HCT116 (cell line): ENCODE data around the gene ZNF490. TPM values are rescaled to one million over a fixed set of nuclear protein-coding genes. Genes with fewer than 3 reads are reported as not detected.

ENCODE experiments used
- ATAC-seq: fragments of 200-7000 bp; cut with Tn5 transposase; 2 replicates; pipeline ENCODE4 v1.9.1; 2020; ENCODE audit warnings: mild to moderate bottlenecking, moderate library complexity
- BruUV-seq: library from RNA; stranded (reverse); fragments of 400-500 nt; replicated peaks from 2 replicates; lab custom pipeline; 2021; lab: Mats Ljungman, UMichigan
- CTCF ChIA-PET: fragments of 300-600 bp; sonication (Branson Sonifier 250); formaldehyde crosslinking; loops from one replicate; lab custom pipeline; 2021; ENCODE audit warnings: antibody characterized with exemption; lab: Charles Lee
- POLR2A ChIA-PET: fragments of 300-600, 350-600 bp; sonication (Branson Sonifier 250); formaldehyde crosslinking; loops from one replicate; lab custom pipeline; 2021; ENCODE audit warnings: antibody characterized with exemption; lab: Charles Lee
- RAD21 ChIA-PET, 2 experiments: fragments of 300-600 bp; sonication (Branson Sonifier 250); formaldehyde crosslinking; loops; one replicate each; lab custom pipeline; 2023; ENCODE audit warnings: low total read pairs in 2 of 2; ENCODE audit not compliant: uncharacterized antibody in 2 of 2, unreplicated experiment in 2 of 2, low non-redundant PET in 1 of 2; lab: Charles Lee
- DNase-seq: peaks from one replicate; pipeline ENCODE4 v3.0.0-alpha.2; 2010; ENCODE audit warnings: low read depth, low spot score
- H2AFZ ChIP-seq: fragments of 200-600 bp; shearing (Covaris generic), sonication (generic); 2 replicates; pipeline ENCODE4 v1.6.1; 2017; ENCODE audit warnings: low read depth, mixed run types, mixed read lengths, antibody characterized with exemption, low read length; ENCODE audit not compliant: poor library complexity, severe bottlenecking
- H3K27ac ChIP-seq: 2 replicates; pipeline ENCODE4 v1.5.1; 2012; ENCODE audit warnings: low read depth, low read length
- H3K27me3 ChIP-seq: fragments of 200-600 bp; sonication (generic); 2 replicates; pipeline ENCODE4 v1.6.1; 2016; ENCODE audit warnings: mixed run types, low read length, mixed read lengths; ENCODE audit not compliant: insufficient read depth
- H3K36me3 ChIP-seq, 2 experiments: fragments of 200-500 bp in 1 of 2; fragments of 200-600 bp in 1 of 2; sonication (Bioruptor generic) in 1 of 2; sonication (generic) in 1 of 2; 2 replicates each; pipeline versions ENCODE4 v1.5.1 to v1.6.1; 2014 to 2016; ENCODE audit warnings: low read length in 2 of 2, inconsistent platforms in 1 of 2, mixed read lengths in 1 of 2, mixed run types in 1 of 2; ENCODE audit not compliant: insufficient read depth in 2 of 2, control insufficient read depth in 1 of 2
- H3K4me1 ChIP-seq, 2 experiments: fragments of 200-600 bp in 1 of 2; sonication (generic) in 1 of 2; 2 replicates each; pipeline versions ENCODE4 v1.5.1 to v1.6.1; 2012 to 2017; ENCODE audit warnings: low read length in 2 of 2, inconsistent platforms in 1 of 2, mild to moderate bottlenecking in 1 of 2, mixed read lengths in 1 of 2, mixed run types in 1 of 2, moderate library complexity in 1 of 2; ENCODE audit not compliant: insufficient read depth in 2 of 2, control insufficient read depth in 1 of 2
- H3K4me2 ChIP-seq: fragments of 200-600 bp; sonication (generic); 2 replicates; pipeline ENCODE4 v1.6.1; 2017; ENCODE audit warnings: mixed run types, low read length, mixed read lengths
- H3K4me3 ChIP-seq, 2 experiments: fragments of 200-600 bp in 1 of 2; sonication (generic) in 1 of 2; replicated peaks in 1 of 2; 2 replicates each; pipeline ENCODE4 v1.5.1; 2011 to 2016; ENCODE audit warnings: low read length in 2 of 2, control low read depth in 1 of 2, low read depth in 1 of 2, mild to moderate bottlenecking in 1 of 2, mixed read lengths in 1 of 2, mixed run types in 1 of 2
- H3K79me2 ChIP-seq: fragments of 200-600 bp; sonication (generic); 2 replicates; pipeline ENCODE4 v1.6.1; 2017; ENCODE audit warnings: mild to moderate bottlenecking, mixed run types, low read length, moderate library complexity, mixed read lengths; ENCODE audit not compliant: insufficient read depth
- H3K9ac ChIP-seq: fragments of 200-600 bp; sonication (generic); 2 replicates; pipeline ENCODE4 v1.6.1; 2016; ENCODE audit warnings: low read length, mixed read lengths
- H3K9me2 ChIP-seq: fragments of 200-600 bp; sonication (generic), shearing (Covaris generic); 2 replicates; pipeline ENCODE4 v1.6.1; 2017; ENCODE audit warnings: mixed run types, mild to moderate bottlenecking, moderate library complexity; ENCODE audit not compliant: insufficient read depth
- H3K9me3 ChIP-seq, 2 experiments: fragments of 200-500 bp in 1 of 2; fragments of 200-600 bp in 1 of 2; sonication (Bioruptor generic) in 1 of 2; sonication (generic) in 1 of 2; 2 replicates each; pipeline ENCODE4 v1.6.1; 2014 to 2017; ENCODE audit warnings: low read length in 2 of 2, mixed read lengths in 2 of 2, inconsistent platforms in 1 of 2, low read depth in 1 of 2, mild to moderate bottlenecking in 1 of 2, mixed run types in 1 of 2, moderate library complexity in 1 of 2; ENCODE audit not compliant: control insufficient read depth in 1 of 2, insufficient read depth in 1 of 2
- H4K20me1 ChIP-seq: fragments of 200-600 bp; sonication (generic), shearing (Covaris generic); 2 replicates; pipeline ENCODE4 v1.6.1; 2017; ENCODE audit warnings: mixed run types, mild to moderate bottlenecking, moderate library complexity; ENCODE audit not compliant: insufficient read depth
- CBX3 ChIP-seq: IDR thresholded peaks from 2 replicates; pipeline ENCODE4 v1.6.1; 2012; ENCODE audit warnings: low read depth
- CEBPB ChIP-seq: IDR thresholded peaks from 2 replicates; pipeline ENCODE4 v1.6.1; 2012; ENCODE audit warnings: low read depth
- EZH2phosphoT487 ChIP-seq: fragments of 200-600 bp; IDR thresholded peaks from 2 replicates; pipeline ENCODE4 v1.6.1; 2018; ENCODE audit warnings: antibody characterized with exemption, borderline replicate concordance
- FOSL1 ChIP-seq: IDR thresholded peaks from 2 replicates; pipeline ENCODE4 v1.6.1; 2012; ENCODE audit warnings: low read depth
- MAX ChIP-seq: IDR thresholded peaks from 2 replicates; pipeline ENCODE4 v1.6.1; 2012
- POLR2AphosphoS5 ChIP-seq: IDR thresholded peaks from 2 replicates; pipeline ENCODE4 v1.6.1; 2011; ENCODE audit warnings: mild to moderate bottlenecking, low read depth, low read length, moderate library complexity
- SIN3A ChIP-seq: IDR thresholded peaks from 2 replicates; pipeline ENCODE4 v1.6.1; 2012; ENCODE audit warnings: low read depth
- YY1 ChIP-seq: IDR thresholded peaks from 2 replicates; pipeline ENCODE4 v1.6.1; 2011; ENCODE audit warnings: low read length, low read depth, moderate library complexity, mild to moderate bottlenecking; ENCODE audit not compliant: insufficient replicate concordance; ENCODE audit errors: extremely low read depth
- ZFX ChIP-seq: fragments of 450-650 bp; IDR thresholded peaks from 2 replicates; pipeline ENCODE4 v1.6.1; 2017
- intact Hi-C: fragments of 100-400 bp; cut with micrococcal nuclease; formaldehyde crosslinking; loops from 2 replicates; pipeline ENCODE4 v1.10.0; 2022
- total RNA-seq: library from RNA; stranded (reverse); gene quantifications from one replicate; pipeline ENCODE4 v1.2.1, GENCODE V29; 2021; ENCODE audit not compliant: unreplicated experiment
- TF ChIP-seq, protein P1 (sequence below): IDR thresholded peaks from 2 replicates; pipeline ENCODE4 v1.6.1; 2012

ZNF490 gene
- total RNA-seq, 1 experiment from 2014 or later = 5.8 TPM

GRCh38 chr19:12578641-12579040 is 32.0 kb downstream of the ZNF490 start:
- TF ChIP-seq EZH2phosphoT487 = no peak
- no peak for TF ChIP-seq CEBPB
- TF ChIP-seq SIN3A = no peak
- TF ChIP-seq CBX3 = no peak
- no peak for TF ChIP-seq MAX
- no peak for TF ChIP-seq POLR2AphosphoS5
- TF ChIP-seq ZFX = no peak
- no peak for TF ChIP-seq FOSL1
- TF ChIP-seq, protein P1, sequence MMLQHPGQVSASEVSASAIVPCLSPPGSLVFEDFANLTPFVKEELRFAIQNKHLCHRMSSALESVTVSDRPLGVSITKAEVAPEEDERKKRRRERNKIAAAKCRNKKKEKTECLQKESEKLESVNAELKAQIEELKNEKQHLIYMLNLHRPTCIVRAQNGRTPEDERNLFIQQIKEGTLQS = no peak
- no peak for TF ChIP-seq YY1
- POLR2A ChIA-PET = no interaction called here
- Histone ChIP-seq H3K79me2 (no peaks in the 10 kb centered on the region), H3K4me2 (no peak overlapping the region), H3K9ac (no peak overlapping the region), H3K4me1 (peaks cover 0 to 9% of the 10 kb centered on the region in 2 experiments; a peak in 1 of 4 replicates), H3K9me2 (no peaks in the 10 kb centered on the region), H3K9me3 (peaks cover 15 to 29% of the 10 kb centered on the region in 2 experiments; a peak in 3 of 4 replicates), H3K4me3 (no peak overlapping the region), H3K27ac (no peak overlapping the region), H4K20me1 (no peaks in the 10 kb centered on the region), H2AFZ (no peak overlapping the region), H3K36me3 (peaks cover 7 to 13% of the 10 kb centered on the region in 2 experiments; a peak in 3 of 4 replicates), H3K27me3 (no peaks in the 10 kb centered on the region)
- RAD21 ChIA-PET = no interaction called here
- BruUV-seq = no TSS peak
- intact Hi-C loops = no loop called here
- DNase-seq (no peak), ATAC-seq (no peak)
- CTCF ChIA-PET = no interaction called here

- no peak overlapping the region for H2AFZ ChIP-seq
- ChIA-PET POLR2A (no interaction called here), CTCF (no interaction called here), RAD21 (no interaction called here)
- ATAC-seq = no peak
- TF ChIP-seq, protein P1 = no peak
- no peak overlapping the region for H3K9ac ChIP-seq
- H3K4me2 ChIP-seq = no peak overlapping the region
- no peaks in the 10 kb centered on the region for H3K36me3 ChIP-seq
- H3K4me1 ChIP-seq = no peaks in the 10 kb centered on the region
- H3K27ac ChIP-seq = no peak overlapping the region
- H3K79me2 ChIP-seq = no peaks in the 10 kb centered on the region
- no peak overlapping the region for H3K4me3 ChIP-seq
- no peaks in the 10 kb centered on the region for H3K9me2 ChIP-seq
- H4K20me1 ChIP-seq = no peaks in the 10 kb centered on the region
- intact Hi-C loops = no loop called here
- no peaks in the 10 kb centered on the region for H3K27me3 ChIP-seq
- peaks cover 0 to 8% of the 10 kb centered on the region in 2 experiments; a peak in 2 of 4 replicates for H3K9me3 ChIP-seq
- no peak for DNase-seq
- no TSS peak for BruUV-seq
Measured at GRCh38 chr19:12574036-12574435, 36.6 kb downstream of the ZNF490 start.
